ENCODE data around the gene BLNK.
A peak's percentile ranks its signal among the peaks of the same experiment; 100 is the strongest.
"Not testable (repeated sequence)": the region's sequence is repeated elsewhere in the genome, so short reads cannot be mapped to it uniquely, and the experiment has no call there.

The BLNK gene

DNA sequence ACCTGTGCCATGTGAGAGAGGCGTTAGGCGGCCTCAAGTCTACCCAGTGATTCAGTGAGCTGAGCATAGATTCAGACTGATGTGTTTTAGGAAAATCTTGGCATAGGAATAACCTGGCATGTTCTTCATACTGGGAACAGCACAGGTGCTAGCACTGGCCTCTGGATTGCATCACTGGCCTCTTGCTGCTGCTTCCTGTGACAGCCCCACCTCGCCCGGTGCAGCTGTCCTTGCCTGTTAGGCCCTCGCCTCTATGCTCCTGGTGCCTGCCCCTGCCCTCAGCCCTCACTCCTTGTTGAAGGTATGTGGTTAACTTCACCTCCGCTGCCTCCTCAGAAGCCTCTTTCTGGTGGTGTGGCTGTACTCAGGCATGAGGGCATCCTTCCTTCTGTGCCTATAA lies 46.2 kb downstream of the BLNK start:
- DNase-seq (ENCODE audit: low spot score) = no peak

DNA sequence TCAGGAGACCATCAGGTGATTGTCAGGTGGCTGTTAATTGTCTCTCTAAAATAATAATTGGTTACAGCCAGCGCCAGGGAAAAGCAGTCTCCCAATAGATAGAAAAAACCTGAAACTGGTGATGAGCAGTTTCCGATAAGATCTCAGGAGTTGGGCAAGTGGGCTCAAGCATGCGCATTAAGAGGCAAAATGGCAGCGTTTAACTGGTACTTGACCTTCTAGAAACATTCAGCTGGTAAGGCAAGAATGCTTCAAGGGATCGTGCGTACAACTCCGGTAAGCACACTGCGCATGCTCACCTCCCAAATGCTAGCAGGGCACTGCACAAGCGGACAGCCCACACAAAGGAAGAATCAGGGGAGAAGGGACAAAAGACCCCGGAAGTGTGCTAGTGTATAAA lies 48.5 kb downstream of the BLNK start:
- DNase-seq (ENCODE audit: low spot score) = no peak

- DNase-seq (ENCODE audit: low spot score) = no peak
Measured at GRCh38 chr10:96222441-96222840, 48.9 kb downstream of the BLNK start.

- DNase-seq (ENCODE audit: low spot score) = no peak
Measured at GRCh38 chr10:96218826-96219225, 52.5 kb downstream of the BLNK start.

GRCh38 chr10:96217711-96218110 lies 53.7 kb downstream of the BLNK start:
- no peak for DNase-seq (ENCODE audit: low spot score)

GRCh38 chr10:96216775-96217174 lies 54.6 kb downstream of the BLNK start:
- no peak for DNase-seq (ENCODE audit: low spot score)

DNA sequence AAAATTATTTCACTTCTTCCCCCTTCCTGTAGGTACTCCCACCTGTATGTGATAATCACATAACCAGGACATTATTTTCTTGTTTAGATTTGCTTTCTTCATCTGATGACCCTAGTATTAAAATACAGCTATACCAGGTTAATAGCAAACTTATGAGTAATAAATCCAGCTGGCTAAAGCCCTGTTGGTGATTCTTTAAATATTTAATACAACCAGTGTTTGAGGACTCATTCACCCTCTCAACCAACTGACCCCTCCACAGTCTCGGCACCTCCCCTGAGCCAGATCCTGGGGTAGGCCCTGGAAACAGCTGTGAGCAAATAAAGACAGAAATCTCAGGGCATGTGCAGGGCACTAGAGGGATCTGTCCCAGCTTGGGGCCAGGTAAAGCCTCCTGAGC lies 58.5 kb downstream of the BLNK start:
- DNase-seq (ENCODE audit: low spot score) = no peak

GRCh38 chr10:96211764-96212163 lies 59.6 kb downstream of the BLNK start:
- DNase-seq (ENCODE audit: low spot score) = no peak

DNA sequence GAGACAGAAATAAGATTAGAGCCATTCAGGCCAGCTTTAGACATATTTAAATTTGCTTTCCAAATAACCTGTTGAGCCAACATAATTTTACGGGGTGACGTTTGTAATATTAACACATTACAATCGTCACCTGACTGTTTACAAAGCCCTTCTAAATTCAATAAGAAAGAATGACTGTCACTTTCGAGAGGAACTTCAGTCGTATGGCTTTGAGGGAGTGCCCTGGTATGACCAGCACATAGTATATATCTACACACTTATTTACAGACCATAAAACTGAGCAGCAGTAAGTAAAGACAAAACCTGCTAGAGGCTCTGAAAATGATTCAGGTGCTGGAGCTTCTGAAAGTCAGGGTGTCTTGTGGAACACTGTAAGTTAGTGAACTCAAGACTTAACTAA lies 62.4 kb downstream of the BLNK start:
- no peak for DNase-seq (ENCODE audit: low spot score)

GRCh38 chr10:96208271-96208670 lies 63.1 kb downstream of the BLNK start:
- no peak for DNase-seq (ENCODE audit: low spot score)

GRCh38 chr10:96205580-96205979 lies 65.8 kb downstream of the BLNK start:
- DNase-seq (ENCODE audit: low spot score) = no peak

- DNase-seq (ENCODE audit: low spot score) = no peak
Measured at GRCh38 chr10:96201525-96201924, 69.8 kb downstream of the BLNK start.

DNA sequence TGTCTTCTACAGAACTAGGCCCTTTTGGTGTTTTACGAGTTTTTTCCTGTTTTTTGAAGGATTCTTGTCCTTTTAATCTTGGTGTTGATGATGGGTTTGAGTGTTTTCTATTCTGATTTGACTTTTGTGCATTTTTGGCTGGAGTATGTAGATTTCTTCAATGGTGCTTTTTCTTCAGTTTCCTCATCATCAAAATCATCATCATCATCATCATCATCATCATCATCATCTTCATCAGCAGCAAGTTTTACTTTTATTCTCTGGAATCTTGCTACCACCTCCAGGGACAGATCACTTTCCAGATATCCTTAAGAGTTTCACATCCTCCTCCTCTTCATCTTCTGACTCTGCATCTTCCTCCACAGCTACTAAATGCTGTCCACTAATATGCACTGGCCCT lies 81.9 kb downstream of the BLNK start:
- not testable (repeated sequence) for DNase-seq (ENCODE audit: low spot score)

- DNase-seq (ENCODE audit: low spot score) = no peak
Measured at GRCh38 chr10:96188916-96189315, 82.5 kb downstream of the BLNK start.

DNA sequence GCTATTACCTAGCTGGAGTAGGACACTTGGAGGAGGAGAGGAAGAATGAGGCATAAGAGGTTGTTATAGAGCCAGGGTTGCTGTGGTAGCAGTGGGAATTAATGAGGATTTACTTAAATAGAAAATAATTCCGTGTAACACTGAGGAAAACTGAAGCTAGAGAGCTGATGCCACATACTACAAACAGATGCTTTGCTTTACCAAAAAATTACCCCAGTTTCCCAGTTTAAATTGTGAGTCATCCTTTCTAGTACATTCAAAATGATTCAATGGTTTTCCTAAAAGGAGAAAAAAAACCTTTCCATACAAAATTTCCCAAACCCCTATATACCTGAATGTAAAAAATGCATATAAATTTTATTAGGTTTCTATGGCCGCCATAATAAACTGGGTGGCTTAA lies 82.9 kb downstream of the BLNK start:
- DNase-seq (ENCODE audit: low spot score) = no peak

DNA sequence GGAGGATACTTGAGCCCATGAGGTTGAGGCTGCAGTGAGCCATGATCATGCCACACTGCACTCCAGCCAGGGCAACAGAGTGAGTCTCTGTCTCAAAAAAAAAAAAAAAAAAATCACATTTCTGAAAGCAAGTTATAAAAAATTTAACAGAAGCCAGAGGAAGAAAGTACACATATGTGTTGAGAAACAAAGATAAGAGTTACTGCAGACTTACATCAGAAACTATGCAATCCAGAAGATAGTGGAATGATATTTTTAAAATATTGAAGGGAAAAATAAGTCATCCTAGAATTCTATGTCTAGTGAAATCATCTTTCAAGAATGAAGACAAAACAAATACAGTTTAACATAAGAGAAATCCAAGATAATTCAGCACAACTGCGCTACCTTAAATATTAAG lies 94.4 kb downstream of the BLNK start:
- DNase-seq (ENCODE audit: low spot score) = no peak

GRCh38 chr10:96172666-96173065 lies 98.7 kb downstream of the BLNK start:
- no peak for DNase-seq (ENCODE audit: low spot score)

GRCh38 chr10:96170230-96170629 lies 101.1 kb downstream of the BLNK start:
- DNase-seq (ENCODE audit: low spot score) = no peak

- no peak for DNase-seq (ENCODE audit: low spot score)
Measured at GRCh38 chr10:96168546-96168945, 102.8 kb downstream of the BLNK start.

DNA sequence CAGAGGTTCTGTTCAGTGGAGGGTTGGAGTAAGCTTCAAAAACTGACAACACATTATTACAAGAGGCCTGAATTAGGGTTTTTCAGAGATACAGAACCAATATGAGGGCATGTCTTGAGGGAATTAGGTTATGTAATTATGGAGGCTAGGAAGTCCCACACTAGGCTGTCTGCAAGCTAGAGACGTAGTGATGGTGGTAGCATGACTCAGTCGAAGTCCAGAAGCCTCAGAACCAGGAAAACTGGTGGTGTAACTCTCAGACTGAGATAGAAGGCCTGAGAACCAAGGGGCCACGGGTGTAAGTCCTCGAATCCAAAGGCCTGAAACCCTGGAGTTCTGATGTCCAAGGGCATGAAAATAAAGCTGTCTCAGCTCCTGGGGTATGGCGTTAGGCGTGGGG lies 105.6 kb downstream of the BLNK start:
- no peak for DNase-seq (ENCODE audit: low spot score)

- DNase-seq (ENCODE audit: low spot score) = peak; percentile 23
Measured at GRCh38 chr10:96153070-96153469, 118.3 kb downstream of the BLNK start.

GRCh38 chr10:96152437-96152836 lies 118.9 kb downstream of the BLNK start:
- peak; percentile 54 for DNase-seq (ENCODE audit: low spot score)

Data from activated CD4-positive, alpha-beta T cell treated with anti-CD3 and anti-CD28 coated beads, Interleukin-2, Interleukin-4, amounts not matched to agents 100 ng/mL and 50 ng/mL, durations not matched to agents 16 hours and 8 hours (primary cell).